ENCODE results near the gene ZNF593OS.

- TF ChIP-seq TAF1 (IDR thresholded peaks at IDR 0.05; ENCODE audit: borderline replicate concordance, insufficient read depth, low read length) (no peak), POLR2AphosphoS5 (IDR thresholded peaks at IDR 0.05; ENCODE audit: low read depth, low read length) (no peak), SIN3A (IDR thresholded peaks at IDR 0.05; ENCODE audit: borderline replicate concordance, insufficient read depth, low read length) (no peak), REST (IDR thresholded peaks at IDR 0.05; ENCODE audit: insufficient read depth in 1 of 2, low read depth in 2 of 2, low read length in 2 of 2) (no peak)
Measured at GRCh38 chr1:26184086-26184485, 12.5 kb upstream of the ZNF593OS start.
